H9 (cell line): ENCODE data around the gene KCNE1. TPM values are rescaled to one million over a fixed set of nuclear protein-coding genes. Genes with fewer than 3 reads are reported as not detected.

Experiments
- DNase-seq: peaks from one replicate; pipeline ENCODE4 v3.0.0-alpha.2; 2017
- H2AFZ ChIP-seq: one replicate; pipeline ENCODE4 v1.6.1; 2013; ENCODE audit warnings: mild to moderate bottlenecking, low read length, control low read depth, moderate library complexity
- H2AK5ac ChIP-seq: 2 replicates; pipeline ENCODE4 v1.6.1; 2013; ENCODE audit warnings: low read length, control low read depth, mixed read lengths; ENCODE audit not compliant: insufficient read length
- H2BK120ac ChIP-seq: one replicate; pipeline ENCODE4 v1.6.1; 2013; ENCODE audit warnings: low read depth, mild to moderate bottlenecking, low read length, control low read depth, inconsistent platforms; ENCODE audit not compliant: poor library complexity, severe bottlenecking
- H2BK12ac ChIP-seq: 2 replicates; pipeline ENCODE4 v1.6.1; 2013; ENCODE audit warnings: low read length, control low read depth, mixed read lengths, low read depth; ENCODE audit not compliant: insufficient read length
- H2BK15ac ChIP-seq: 2 replicates; pipeline ENCODE4 v1.6.1; 2013; ENCODE audit warnings: low read depth, low read length, control low read depth
- H2BK20ac ChIP-seq: one replicate; pipeline ENCODE4 v1.6.1; 2013; ENCODE audit warnings: low read depth, mild to moderate bottlenecking, low read length, control low read depth, inconsistent platforms; ENCODE audit not compliant: poor library complexity, severe bottlenecking
- H2BK5ac ChIP-seq: 2 replicates; pipeline ENCODE4 v1.6.1; 2013; ENCODE audit warnings: low read length, control low read depth, mixed read lengths; ENCODE audit not compliant: insufficient read length
- H3K14ac ChIP-seq: 2 replicates; pipeline ENCODE4 v1.6.1; 2013; ENCODE audit warnings: low read length, control low read depth; ENCODE audit not compliant: insufficient read depth
- H3K18ac ChIP-seq: 2 replicates; pipeline ENCODE4 v1.6.1; 2013; ENCODE audit warnings: low read depth, mild to moderate bottlenecking, mixed read lengths, low read length, control low read depth; ENCODE audit not compliant: insufficient read length
- H3K23ac ChIP-seq: 2 replicates; pipeline ENCODE4 v1.6.1; 2013; ENCODE audit warnings: low read length, control low read depth, mixed read lengths, low read depth; ENCODE audit not compliant: insufficient read length
- H3K23me2 ChIP-seq: 2 replicates; pipeline ENCODE4 v1.6.1; 2013; ENCODE audit warnings: low read depth, mild to moderate bottlenecking, mixed read lengths, low read length, control low read depth; ENCODE audit not compliant: insufficient read length, poor library complexity, severe bottlenecking
- H3K27ac ChIP-seq: 2 replicates; pipeline ENCODE4 v1.5.1; 2013; ENCODE audit warnings: low read length, control low read depth, mixed read lengths, low read depth; ENCODE audit not compliant: insufficient read length
- H3K27me3 ChIP-seq: 2 replicates; pipeline ENCODE4 v1.6.1; 2013; ENCODE audit warnings: low read length, control low read depth, inconsistent platforms; ENCODE audit not compliant: insufficient read depth
- H3K4ac ChIP-seq: 2 replicates; pipeline ENCODE4 v1.6.1; 2013; ENCODE audit warnings: low read depth, mild to moderate bottlenecking, control low read depth, inconsistent platforms, low read length, moderate library complexity
- H3K4me1 ChIP-seq: 2 replicates; pipeline ENCODE4 v1.6.1; 2013; ENCODE audit warnings: low read length, control low read depth, inconsistent platforms; ENCODE audit not compliant: insufficient read depth
- H3K4me2 ChIP-seq: 2 replicates; pipeline ENCODE4 v1.6.1; 2013; ENCODE audit warnings: low read length, control low read depth, mixed read lengths; ENCODE audit not compliant: insufficient read length, insufficient read depth
- H3K56ac ChIP-seq: 2 replicates; pipeline ENCODE4 v1.6.1; 2013; ENCODE audit warnings: low read depth, mild to moderate bottlenecking, mixed read lengths, low read length, control low read depth; ENCODE audit not compliant: insufficient read length
- H3K79me1 ChIP-seq: 2 replicates; pipeline ENCODE4 v1.6.1; 2013; ENCODE audit warnings: low read depth, mild to moderate bottlenecking, moderate library complexity, low read length, control low read depth, inconsistent platforms; ENCODE audit not compliant: insufficient read depth, poor library complexity, severe bottlenecking
- H3K79me2 ChIP-seq: 2 replicates; pipeline ENCODE4 v1.6.1; 2013; ENCODE audit warnings: low read length, control low read depth, inconsistent platforms; ENCODE audit not compliant: insufficient read depth
- H3K9ac ChIP-seq: 2 replicates; pipeline ENCODE4 v1.6.1; 2013; ENCODE audit warnings: low read length, control low read depth, mixed read lengths; ENCODE audit not compliant: insufficient read length; ENCODE audit errors: extremely low read depth
- H3K9me3 ChIP-seq: one replicate; pipeline ENCODE4 v1.6.1; 2013; ENCODE audit warnings: low read depth, low read length, inconsistent platforms; ENCODE audit not compliant: control insufficient read depth
- H3T11ph ChIP-seq: one replicate; pipeline ENCODE4 v1.6.1; 2013; ENCODE audit warnings: mild to moderate bottlenecking, low read length, control low read depth, inconsistent platforms
- H4K20me1 ChIP-seq: one replicate; pipeline ENCODE4 v1.6.1; 2013; ENCODE audit not compliant: control insufficient read depth, insufficient read length, insufficient read depth
- H4K5ac ChIP-seq: 2 replicates; pipeline ENCODE4 v1.6.1; 2013; ENCODE audit warnings: low read depth, mild to moderate bottlenecking, mixed read lengths, low read length, control low read depth; ENCODE audit not compliant: insufficient read length
- H4K8ac ChIP-seq: replicated peaks from 2 replicates; pipeline ENCODE4 v1.6.1; 2013; ENCODE audit warnings: low read length, control low read depth, mixed read lengths, low read depth; ENCODE audit not compliant: insufficient read length
- H4K91ac ChIP-seq: 2 replicates; pipeline ENCODE4 v1.6.1; 2013; ENCODE audit warnings: low read depth, mild to moderate bottlenecking, moderate library complexity, mixed read lengths, low read length, control low read depth; ENCODE audit not compliant: insufficient read length
- H3K27ac Mint-ChIP-seq, 3 experiments: 2 replicates in 2 of 3; 3 replicates in 1 of 3; pipeline ENCODE4 v1.8.0; 2020 to 2021; ENCODE audit warnings: mixed read lengths in 3 of 3, mild to moderate bottlenecking in 1 of 3, moderate library complexity in 1 of 3
- H3K27me3 Mint-ChIP-seq: 2 replicates; pipeline ENCODE4 v1.8.0; 2021; ENCODE audit warnings: low read depth, mild to moderate bottlenecking, moderate library complexity, mixed read lengths
- H3K36me3 Mint-ChIP-seq, 3 experiments: 2 replicates in 2 of 3; 3 replicates in 1 of 3; pipeline ENCODE4 v1.8.0; 2020 to 2021; ENCODE audit warnings: low read depth in 3 of 3, mixed read lengths in 3 of 3; ENCODE audit not compliant: insufficient read depth in 1 of 3
- H3K4me1 Mint-ChIP-seq, 2 experiments: 2 replicates each; pipeline ENCODE4 v1.8.0; 2020; ENCODE audit warnings: mixed read lengths in 2 of 2
- H3K4me3 Mint-ChIP-seq, 2 experiments: 2 replicates in 1 of 2; 3 replicates in 1 of 2; pipeline ENCODE4 v1.8.0; 2020 to 2021; ENCODE audit warnings: mild to moderate bottlenecking in 2 of 2, mixed read lengths in 2 of 2, moderate library complexity in 1 of 2
- H3K9me3 Mint-ChIP-seq, 2 experiments: 2 replicates in 1 of 2; 3 replicates in 1 of 2; pipeline ENCODE4 v1.8.0; 2020; ENCODE audit warnings: mild to moderate bottlenecking in 2 of 2, mixed read lengths in 2 of 2, moderate library complexity in 1 of 2
- WGBS: extraction: QIAGEN DNeasy Blood & Tissue Kit; methylation state at CpG from one replicate; pipeline ENCODE4 v1.1.7; 2013; ENCODE audit warnings: missing lambda C conversion rate, low lambda C conversion rate, mixed read lengths; ENCODE audit not compliant: insufficient read length; ENCODE audit errors: extremely low coverage; 5-methylcytosine and 5-hydroxymethylcytosine counted together
- total RNA-seq: library from RNA; stranded (reverse); gene quantifications from 2 replicates; pipeline ENCODE4 v1.2.1, GENCODE V29; 2021
- TF ChIP-seq, protein P1 (sequence below): fragments of 200-600 bp; sonication (generic); conservative IDR thresholded peaks from 3 replicates; pipeline ENCODE4 v1.8.0; 2021; ENCODE audit warnings: antibody characterized with exemption, mild to moderate bottlenecking

KCNE1 gene
- total RNA-seq, 1 experiment from 2014 or later = 0.28 TPM

GRCh38 chr21:34523019-34523555 is 11.1 kb upstream of the KCNE1 start:
- no peak overlapping the region for H2BK120ac ChIP-seq
- Mint-ChIP-seq H3K27ac (no peak overlapping the region; a peak in 1 of 7 replicates), H3K4me1 (peaks cover 60 to 66% of the 10 kb centered on the region in 2 experiments), H3K27me3 (peaks cover 6% of the 10 kb centered on the region), H3K4me3 (no peak overlapping the region; a peak in 1 of 5 replicates), H3K36me3 (no peaks in the 10 kb centered on the region), H3K9me3 (peaks cover 0 to 2% of the 10 kb centered on the region in 2 experiments; a peak in 2 of 5 replicates)
- H3K79me2 ChIP-seq = no peaks in the 10 kb centered on the region
- no peak overlapping the region for H3K27ac ChIP-seq
- H4K91ac ChIP-seq = no peak overlapping the region
- H3K56ac ChIP-seq = no peak overlapping the region
- H3K27me3 ChIP-seq = no peaks in the 10 kb centered on the region
- TF ChIP-seq, protein P1, sequence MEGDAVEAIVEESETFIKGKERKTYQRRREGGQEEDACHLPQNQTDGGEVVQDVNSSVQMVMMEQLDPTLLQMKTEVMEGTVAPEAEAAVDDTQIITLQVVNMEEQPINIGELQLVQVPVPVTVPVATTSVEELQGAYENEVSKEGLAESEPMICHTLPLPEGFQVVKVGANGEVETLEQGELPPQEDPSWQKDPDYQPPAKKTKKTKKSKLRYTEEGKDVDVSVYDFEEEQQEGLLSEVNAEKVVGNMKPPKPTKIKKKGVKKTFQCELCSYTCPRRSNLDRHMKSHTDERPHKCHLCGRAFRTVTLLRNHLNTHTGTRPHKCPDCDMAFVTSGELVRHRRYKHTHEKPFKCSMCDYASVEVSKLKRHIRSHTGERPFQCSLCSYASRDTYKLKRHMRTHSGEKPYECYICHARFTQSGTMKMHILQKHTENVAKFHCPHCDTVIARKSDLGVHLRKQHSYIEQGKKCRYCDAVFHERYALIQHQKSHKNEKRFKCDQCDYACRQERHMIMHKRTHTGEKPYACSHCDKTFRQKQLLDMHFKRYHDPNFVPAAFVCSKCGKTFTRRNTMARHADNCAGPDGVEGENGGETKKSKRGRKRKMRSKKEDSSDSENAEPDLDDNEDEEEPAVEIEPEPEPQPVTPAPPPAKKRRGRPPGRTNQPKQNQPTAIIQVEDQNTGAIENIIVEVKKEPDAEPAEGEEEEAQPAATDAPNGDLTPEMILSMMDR = no peak
- H2BK15ac ChIP-seq = no peak overlapping the region
- H3K79me1 ChIP-seq = no peaks in the 10 kb centered on the region
- no peak overlapping the region for H2BK12ac ChIP-seq
- no peak for DNase-seq
- no peak overlapping the region for H3K23ac ChIP-seq
- H4K20me1 ChIP-seq = no peaks in the 10 kb centered on the region
- no peak overlapping the region for H2BK20ac ChIP-seq
- H3K9me3 ChIP-seq = no peaks in the 10 kb centered on the region
- no peak overlapping the region for H2BK5ac ChIP-seq
- no peak overlapping the region for H3K18ac ChIP-seq
- H3K4me2 ChIP-seq = no peak overlapping the region
- peaks cover 4% of the 10 kb centered on the region for H3K4me1 ChIP-seq
- no peaks in the 10 kb centered on the region for H3K23me2 ChIP-seq
- H4K8ac ChIP-seq = no peak overlapping the region
- H4K5ac ChIP-seq = no peak overlapping the region
- H3K4ac ChIP-seq = no peak overlapping the region
- no CpG with 5 or more reads among the region's 7 CpGs for WGBS
- no peak overlapping the region for H3T11ph ChIP-seq
- no peak overlapping the region for H3K9ac ChIP-seq
- no peak overlapping the region for H2AK5ac ChIP-seq
- no peak overlapping the region for H2AFZ ChIP-seq
- H3K14ac ChIP-seq = no peak overlapping the region
